ENCODE results near the gene TECRL. TPM values are rescaled to one million over a fixed set of nuclear protein-coding genes. Genes with fewer than 3 reads are reported as not detected.

Gene TECRL
- not detected for total RNA-seq
- under 1 TPM in 1 of 3 donors, not detected in 2; 0.06 TPM for polyA plus RNA-seq
- long read RNA-seq, donor 1: 0 reads
- long read RNA-seq, donor 2: 0 reads

DNA sequence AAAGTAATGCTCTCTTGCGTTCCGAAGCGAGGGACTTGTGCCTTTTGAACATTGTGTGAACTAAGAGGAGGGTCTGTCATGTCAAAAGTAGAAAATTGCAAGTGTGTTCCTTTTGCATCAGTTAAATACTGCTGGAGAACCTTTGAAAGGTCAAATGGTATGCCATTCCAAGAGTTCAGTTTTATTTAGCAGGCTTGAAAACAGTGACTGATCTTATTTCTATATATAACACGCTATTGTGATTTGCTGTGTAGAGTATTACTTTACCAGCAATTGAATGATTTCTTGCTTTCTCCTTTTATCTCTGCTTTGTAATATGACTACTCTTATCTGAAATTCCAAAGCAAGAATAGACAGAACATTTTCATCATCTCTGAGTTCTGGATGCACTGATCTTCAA, at the start of gene TECRL:
TSS of gene TECRL (minus strand) at position 151 of the 400 bp plus-strand sequence. CDS start at position 52, 99 bp downstream.
- H3K27me3 ChIP-seq (replicated peaks in 1 of 7): no peaks in the 10 kb centered on the region
- no peaks in the 10 kb centered on the region for H3K36me3 ChIP-seq
- H3K4me3 ChIP-seq: no peak within 1 kb of the TSS
- no peak for DNase-seq
- TF ChIP-seq POLR2AphosphoS5 (IDR thresholded peaks at IDR 0.05): no peak
- TF ChIP-seq CTCF (IDR thresholded peaks at IDR 0.05 in 8 of 11, conservative IDR thresholded peaks at IDR 0.05 in 3 of 11): no peak
- TF ChIP-seq POLR2A (IDR thresholded peaks at IDR 0.05): no peak
- WGBS, 5 donors: 80 to 90% (median 83%) methylated on average over 4 of the region's 4 CpGs
- no peak within 1 kb of the TSS for H3K27ac ChIP-seq
- intact Hi-C loops (cut with DNase I; ENCODE audit: low total_unique reads): no loop called here
- no peaks in the 10 kb centered on the region for H3K4me1 ChIP-seq
- no peaks in the 10 kb centered on the region for H3K9me3 ChIP-seq

DNA sequence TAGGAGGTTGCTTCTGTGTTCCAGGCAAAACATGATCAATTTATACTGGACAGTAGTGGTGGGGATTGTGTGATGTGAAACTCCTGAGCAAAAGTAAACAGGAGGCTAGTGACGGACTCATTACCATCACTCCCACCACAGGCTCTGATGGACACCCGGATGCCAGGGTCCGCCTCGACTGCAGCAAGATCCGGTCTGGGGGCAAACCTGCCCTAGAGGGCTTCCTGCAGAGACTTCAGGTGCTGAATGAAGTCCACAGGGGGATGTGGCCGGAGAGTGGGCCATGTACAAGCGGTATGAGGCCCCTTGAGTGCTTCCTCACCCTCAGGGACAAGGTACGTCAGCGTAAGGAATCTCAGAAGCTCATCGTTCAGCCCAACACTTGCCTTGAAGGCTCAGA, 23.4 kb upstream of the TECRL start:
- intact Hi-C loops (cut with DNase I; ENCODE audit: low total_unique reads): no loop called here
- Histone ChIP-seq H3K4me1 (no peaks in the 10 kb centered on the region), H3K36me3 (no peaks in the 10 kb centered on the region), H3K27me3 (replicated peaks in 1 of 7) (no peaks in the 10 kb centered on the region), H3K9me3 (peaks cover 0 to 79% (median 44%) of the 10 kb centered on the region in 8 donors), H3K27ac (no peak overlapping the region), H3K4me3 (no peak overlapping the region)
- DNase-seq: no peak
- 88 to 94% (median 91%) methylated on average over 10 of the region's 10 CpGs for WGBS, 5 donors
- TF ChIP-seq CTCF (IDR thresholded peaks at IDR 0.05 in 8 of 11, conservative IDR thresholded peaks at IDR 0.05 in 3 of 11) (no peak), POLR2A (IDR thresholded peaks at IDR 0.05) (no peak), POLR2AphosphoS5 (IDR thresholded peaks at IDR 0.05) (no peak)

DNA sequence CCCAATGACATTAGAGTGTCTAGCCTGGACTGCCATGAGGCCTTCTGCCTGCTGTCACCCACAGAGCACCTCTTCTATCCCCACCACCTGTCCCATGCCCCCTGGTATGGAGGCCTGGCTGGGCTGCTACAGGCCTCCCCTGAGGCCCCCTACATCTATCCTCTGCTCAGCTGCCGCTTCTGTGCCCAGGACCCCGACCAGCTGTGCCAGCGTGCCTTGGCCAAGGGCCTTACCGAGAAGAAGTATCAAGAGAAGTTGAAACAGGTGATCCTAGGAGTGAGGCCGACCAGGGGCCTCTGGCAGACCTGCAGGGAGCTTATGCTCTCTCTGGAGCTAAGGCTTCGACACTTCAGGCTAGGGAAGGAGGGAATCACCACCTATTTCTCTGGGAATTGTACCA, 21.7 kb upstream of the TECRL start:
- Histone ChIP-seq H3K27ac (no peak overlapping the region), H3K9me3 (peaks cover 0 to 75% (median 44%) of the 10 kb centered on the region in 8 donors), H3K4me3 (no peak overlapping the region), H3K27me3 (replicated peaks in 1 of 7) (no peaks in the 10 kb centered on the region), H3K36me3 (no peaks in the 10 kb centered on the region), H3K4me1 (no peaks in the 10 kb centered on the region)
- intact Hi-C loops (cut with DNase I; ENCODE audit: low total_unique reads): no loop called here
- WGBS, 5 donors: 70 to 83% (median 80%) methylated on average over 5 to 6 of the region's 6 CpGs
- TF ChIP-seq POLR2AphosphoS5 (IDR thresholded peaks at IDR 0.05) (no peak), POLR2A (IDR thresholded peaks at IDR 0.05) (no peak), CTCF (IDR thresholded peaks at IDR 0.05 in 8 of 11, conservative IDR thresholded peaks at IDR 0.05 in 3 of 11) (no peak)
- no peak for DNase-seq

DNA sequence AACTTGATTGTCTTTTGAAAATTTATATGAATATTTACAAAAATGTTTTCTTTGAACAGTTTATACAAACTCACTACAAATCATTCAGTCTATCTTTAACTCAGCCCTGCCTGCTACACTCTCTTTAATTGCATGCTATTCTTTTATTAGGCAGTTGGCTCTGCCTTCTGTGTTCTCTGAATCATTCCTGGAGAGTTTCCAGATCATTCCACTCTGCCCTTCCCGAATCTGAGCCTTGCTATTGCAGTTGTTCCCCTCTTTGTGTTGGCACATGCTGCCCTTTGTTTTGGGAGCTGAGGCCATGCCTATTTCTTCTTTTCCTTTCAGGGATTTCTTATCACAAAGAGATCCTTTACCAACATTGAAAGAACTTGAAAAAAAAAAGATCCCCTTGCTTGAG, 8.7 kb upstream of the TECRL start:
- intact Hi-C loops (cut with DNase I; ENCODE audit: low total_unique reads): no loop called here
- no peak for TF ChIP-seq POLR2AphosphoS5 (IDR thresholded peaks at IDR 0.05)
- TF ChIP-seq POLR2A (IDR thresholded peaks at IDR 0.05): no peak
- TF ChIP-seq CTCF (IDR thresholded peaks at IDR 0.05 in 8 of 11, conservative IDR thresholded peaks at IDR 0.05 in 3 of 11): no peak
- Histone ChIP-seq H3K4me1 (no peaks in the 10 kb centered on the region), H3K27ac (no peak overlapping the region), H3K27me3 (replicated peaks in 1 of 7) (no peaks in the 10 kb centered on the region), H3K36me3 (no peaks in the 10 kb centered on the region), H3K4me3 (no peak overlapping the region), H3K9me3 (no peaks in the 10 kb centered on the region)
- WGBS, 5 donors: 23 to 55% (median 41%) methylated on average over 1 of the region's 1 CpG
- no peak for DNase-seq

Measured in spleen (tissue), 13 donors.